Gastrocnemius medialis (tissue), 4 donors: ENCODE results near the gene BSPRY. TPM values are rescaled to one million over a fixed set of nuclear protein-coding genes. Genes with fewer than 3 reads are reported as not detected.

ENCODE experiments used
- ATAC-seq, 2 donors: fragments of 150-250 bp; one replicate each; pipeline ENCODE4 v1.9.1; 2016
- DNase-seq, 2 donors: peaks; one replicate each; pipeline ENCODE4 v3.0.0-alpha.2; 2019
- H3K27ac ChIP-seq, 4 donors: fragments of 200-600 bp; sonication (generic); 1 replicate in 1 of 4; 2 replicates in 3 of 4; pipeline ENCODE4 v1.5.1; 2016 to 2018; ENCODE audit warnings: mild to moderate bottlenecking in 2 of 4, moderate library complexity in 1 of 4
- H3K27me3 ChIP-seq, 3 donors: fragments of 200-600 bp; sonication (generic) in 2 of 3; 1 replicate in 1 of 3; 2 replicates in 2 of 3; pipeline versions ENCODE4 v1.5.1 to v1.6.0; 2016 to 2019; ENCODE audit warnings: mild to moderate bottlenecking in 1 of 3, moderate library complexity in 1 of 3
- H3K36me3 ChIP-seq, 2 donors: fragments of 200-600 bp; sonication (generic) in 1 of 2; one replicate each; pipeline ENCODE4 v1.5.1; 2017 to 2018
- H3K4me1 ChIP-seq, 2 donors: fragments of 200-600 bp; sonication (generic) in 1 of 2; one replicate each; pipeline ENCODE4 v1.5.1; 2016 to 2017; ENCODE audit warnings: mild to moderate bottlenecking in 2 of 2
- H3K4me3 ChIP-seq, 4 donors: fragments of 200-600 bp; sonication (generic) in 3 of 4; 1 replicate in 1 of 4; 2 replicates in 3 of 4; pipeline ENCODE4 v1.5.1; 2016 to 2019; ENCODE audit warnings: mild to moderate bottlenecking in 2 of 4
- H3K9me3 ChIP-seq, 3 donors: fragments of 200-600 bp; sonication (generic) in 2 of 3; 1 replicate in 1 of 3; 2 replicates in 2 of 3; pipeline ENCODE4 v1.5.1; 2016 to 2019
- CTCF ChIP-seq, 5 experiments: fragments of 450-650 bp in 3 of 5; fragments of 200-600 bp in 2 of 5; sonication (generic) in 2 of 5; IDR thresholded peaks in 4 of 5; conservative IDR thresholded peaks in 1 of 5; 1 replicate in 4 of 5; 2 replicates in 1 of 5; pipeline ENCODE4 v1.5.1; 2016 to 2019; ENCODE audit warnings: antibody characterized with exemption in 5 of 5, mild to moderate bottlenecking in 3 of 5, moderate library complexity in 3 of 5
- POLR2A ChIP-seq, 2 donors: fragments of 450-650 bp; IDR thresholded peaks; one replicate each; pipeline ENCODE4 v1.6.1; 2017; ENCODE audit warnings: antibody characterized with exemption in 2 of 2, mild to moderate bottlenecking in 2 of 2, moderate library complexity in 2 of 2
- in situ Hi-C, 4 donors: fragments of 200-750 bp; cut with MboI; loops; one replicate each; pipeline versions ENCODE4 v1.15.0 to v1.8.0; 2017; ENCODE audit warnings: low sequenced_read_pairs in 4 of 4
- intact Hi-C: fragments of 100-400 bp; cut with DNase I; formaldehyde crosslinking; loops from one replicate; pipeline ENCODE4 v1.15.1; 2023; ENCODE audit warnings: low total_unique reads
- total RNA-seq, 4 donors: library from RNA; depleted of rRNA; stranded (reverse); fragments of >200 nt; gene quantifications; one replicate each; pipeline versions ENCODE4 v1.1.0 to v1.2.3, GENCODE V29; 2016

The BSPRY gene
- total RNA-seq, 4 donors from 2014 or later, result 0.12 TPM; not detected in 3

GRCh38 chr9:113328045-113328782 lies 21.1 kb upstream of the BSPRY start:
- no peaks in the 10 kb centered on the region for H3K4me1 ChIP-seq
- TF ChIP-seq CTCF (IDR thresholded peaks at IDR 0.05 in 4 of 5, conservative IDR thresholded peaks at IDR 0.05 in 1 of 5), result no peak
- TF ChIP-seq POLR2A (IDR thresholded peaks at IDR 0.05), result no peak
- no peak for DNase-seq
- no peaks in the 10 kb centered on the region for H3K36me3 ChIP-seq
- intact Hi-C loops, result no loop called here
- no peak overlapping the region for H3K27ac ChIP-seq
- no peaks in the 10 kb centered on the region for H3K27me3 ChIP-seq
- no peak overlapping the region for H3K4me3 ChIP-seq
- in situ Hi-C loops, result no loop called here
- H3K9me3 ChIP-seq, result no peaks in the 10 kb centered on the region
- ATAC-seq, result no peak

DNA sequence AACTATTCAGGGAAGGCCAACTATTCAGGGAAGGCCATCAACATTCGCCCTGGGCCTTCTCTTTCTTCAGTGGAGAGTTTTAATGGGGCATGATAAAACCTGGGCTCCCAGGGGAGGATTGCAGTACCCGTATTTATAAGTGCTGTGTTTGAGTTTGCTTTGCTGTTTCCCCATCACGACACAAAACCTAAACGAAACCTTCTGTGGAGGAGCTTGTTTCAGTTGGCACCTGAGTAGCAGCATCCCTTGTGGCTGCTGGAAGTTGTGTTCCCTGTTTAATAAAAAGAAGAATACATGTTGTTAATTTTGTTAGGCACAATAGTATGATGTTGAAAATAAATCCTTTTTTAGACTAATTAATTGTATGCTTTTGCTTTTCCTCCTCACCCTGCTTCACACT lies 17.6 kb upstream of the BSPRY start:
- TF ChIP-seq CTCF (IDR thresholded peaks at IDR 0.05 in 4 of 5, conservative IDR thresholded peaks at IDR 0.05 in 1 of 5) (no peak), POLR2A (IDR thresholded peaks at IDR 0.05) (no peak)
- H3K4me1 ChIP-seq, result no peaks in the 10 kb centered on the region
- intact Hi-C loops (no loop called here), in situ Hi-C loops (loop anchor here in 1 of 4 donors (10.0 kb wide), 1 partner anchor 63 kb away; no protein-coding TSS in a partner anchor)
- no peak overlapping the region for H3K4me3 ChIP-seq
- no peaks in the 10 kb centered on the region for H3K27me3 ChIP-seq
- ATAC-seq (no peak), DNase-seq (no peak)
- H3K9me3 ChIP-seq, result no peaks in the 10 kb centered on the region
- no peaks in the 10 kb centered on the region for H3K36me3 ChIP-seq
- no peak overlapping the region for H3K27ac ChIP-seq

DNA sequence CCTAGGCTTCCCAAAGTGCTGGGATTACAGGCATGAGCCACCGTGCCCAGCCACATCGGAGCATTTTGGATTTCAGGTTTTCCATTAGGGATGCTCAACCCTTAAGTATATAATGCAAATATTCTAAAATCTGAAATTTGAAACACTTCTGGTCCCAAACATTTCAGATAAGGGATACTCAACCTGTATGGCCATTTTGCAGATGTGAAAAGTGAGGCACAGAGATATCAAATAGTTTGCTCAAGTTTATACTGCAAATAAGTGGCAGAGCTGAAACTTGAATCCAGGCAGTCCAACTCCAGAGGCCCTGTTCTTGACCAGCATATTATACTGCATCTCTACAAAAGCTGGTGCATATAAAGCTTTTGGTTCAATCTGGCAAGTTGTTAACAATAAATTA lies 11.6 kb upstream of the BSPRY start:
- ATAC-seq (no peak), DNase-seq (no peak)
- peaks cover 9 to 13% of the 10 kb centered on the region in 2 donors for H3K4me1 ChIP-seq
- H3K27ac ChIP-seq, result no peak overlapping the region
- no peaks in the 10 kb centered on the region for H3K9me3 ChIP-seq
- H3K27me3 ChIP-seq, result no peaks in the 10 kb centered on the region
- no peaks in the 10 kb centered on the region for H3K36me3 ChIP-seq
- TF ChIP-seq CTCF (IDR thresholded peaks at IDR 0.05 in 4 of 5, conservative IDR thresholded peaks at IDR 0.05 in 1 of 5), result no peak
- intact Hi-C loops, result no loop called here
- no peak overlapping the region for H3K4me3 ChIP-seq
- in situ Hi-C loops, result loop anchor here in 1 of 4 donors (10.0 kb wide), 1 partner anchor 57 kb away; no protein-coding TSS in a partner anchor

GRCh38 chr9:113340011-113340699 lies 9.2 kb upstream of the BSPRY start, which contains the start of gene WDR31:
Gene WDR31 (minus strand): TSS chr9:113340275. CDS start chr9:113332022, 8,253 bp downstream.
- peak within 1 kb of the TSS; percentile 67 to 96 (median 87) for H3K4me3 ChIP-seq
- peaks cover 9 to 20% of the 10 kb centered on the region in 2 donors for H3K4me1 ChIP-seq
- no peaks in the 10 kb centered on the region for H3K27me3 ChIP-seq
- peak within 1 kb of the TSS; percentile 60 to 77 (median 70) for H3K27ac ChIP-seq
- H3K9me3 ChIP-seq, result no peaks in the 10 kb centered on the region
- in situ Hi-C loops, result no loop called here
- H3K36me3 ChIP-seq, result no peaks in the 10 kb centered on the region
- TF ChIP-seq POLR2A (IDR thresholded peaks at IDR 0.05), result peak in 1 of 2 donors; percentile 26
- no peak for TF ChIP-seq CTCF (IDR thresholded peaks at IDR 0.05 in 4 of 5, conservative IDR thresholded peaks at IDR 0.05 in 1 of 5)
- DNase-seq (peak; percentile 68 to 76), ATAC-seq (peak; percentile 95 to 97)
- intact Hi-C loops, result loop anchor here (1.0 to 10.0 kb wide), 3 partner anchors 62 to 285 kb away; partner anchors contain the start of genes ALAD, CDC26, PRPF4 and ZFP37
